NT2/D1 (cell line): ENCODE data around the gene TP53BP2.

Experiments
- SUZ12 ChIP-seq: IDR thresholded peaks from 2 replicates; pipeline ENCODE4 v1.6.1; 2011; ENCODE audit not compliant: insufficient read length, insufficient read depth; ENCODE audit errors: extremely low read depth
- YY1 ChIP-seq: IDR thresholded peaks from 2 replicates; pipeline ENCODE4 v1.6.1; 2011; ENCODE audit not compliant: insufficient read length, insufficient read depth
- ZNF274 ChIP-seq: IDR thresholded peaks from 2 replicates; pipeline ENCODE4 v1.6.1; 2011; ENCODE audit warnings: mild to moderate bottlenecking, low read depth, low read length

GRCh38 chr1:223802032-223802431, 43.7 kb downstream of the TP53BP2 start:
- no peak for TF ChIP-seq YY1
- TF ChIP-seq SUZ12: no peak
- no peak for TF ChIP-seq ZNF274
